HG03457 (cell line): ENCODE results near the gene EHBP1.
A peak's percentile ranks its signal among the peaks of the same experiment; 100 is the strongest.

Experiments
- ATAC-seq: cut with Tn5 transposase; IDR thresholded peaks from one replicate; pipeline ENCODE4 v1.9.1; 2021; ENCODE audit warnings: moderate number of reproducible peaks; ENCODE audit not compliant: unreplicated experiment

EHBP1 gene

DNA sequence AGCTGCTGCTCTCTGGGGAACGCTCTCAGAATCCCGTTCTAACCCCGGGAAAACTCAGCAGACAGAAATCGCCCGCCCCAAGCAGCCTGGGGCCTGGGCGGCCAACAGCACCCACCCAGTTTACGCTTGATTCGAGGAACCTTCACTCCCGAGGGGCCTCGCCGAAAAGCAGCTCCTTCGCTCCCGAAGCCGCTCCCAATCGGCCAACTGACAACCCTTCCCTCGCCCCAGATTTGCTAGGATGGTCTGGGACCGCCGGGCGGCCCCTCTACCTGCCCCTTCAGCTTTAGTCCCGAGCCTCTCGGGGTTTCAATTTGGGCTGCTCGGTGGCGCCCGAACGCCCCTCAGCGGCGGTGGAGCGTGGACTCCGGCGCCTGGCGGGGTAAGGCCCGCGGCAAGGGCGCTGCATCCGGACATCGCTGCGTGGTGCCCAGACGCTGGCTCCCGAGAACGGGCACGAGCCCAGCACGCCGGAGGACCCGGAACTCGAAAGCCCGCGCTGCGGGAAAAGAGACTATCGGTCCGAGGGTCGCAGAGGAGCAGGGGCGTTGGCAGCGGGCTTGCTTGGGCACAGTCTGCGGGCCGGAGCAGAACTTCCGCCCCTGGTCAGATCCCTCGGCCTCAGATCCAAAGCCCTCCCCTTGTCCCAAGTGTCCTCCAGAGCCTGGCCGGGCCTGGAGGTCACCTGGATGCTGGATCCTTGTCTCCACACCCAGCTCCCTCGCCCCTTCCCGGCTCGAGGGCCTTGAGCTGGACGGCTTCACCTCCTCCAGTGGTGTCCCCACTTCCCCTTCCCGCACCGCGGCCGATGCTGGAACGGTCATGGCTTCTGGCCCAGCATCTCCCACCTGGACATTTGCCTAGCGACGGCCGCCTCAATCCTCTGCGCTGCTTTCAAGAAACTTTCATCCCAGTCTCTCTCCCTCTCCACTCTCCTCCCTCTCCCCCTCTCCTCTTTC is 342.1 kb downstream of the EHBP1 start:
- no peak for ATAC-seq

DNA sequence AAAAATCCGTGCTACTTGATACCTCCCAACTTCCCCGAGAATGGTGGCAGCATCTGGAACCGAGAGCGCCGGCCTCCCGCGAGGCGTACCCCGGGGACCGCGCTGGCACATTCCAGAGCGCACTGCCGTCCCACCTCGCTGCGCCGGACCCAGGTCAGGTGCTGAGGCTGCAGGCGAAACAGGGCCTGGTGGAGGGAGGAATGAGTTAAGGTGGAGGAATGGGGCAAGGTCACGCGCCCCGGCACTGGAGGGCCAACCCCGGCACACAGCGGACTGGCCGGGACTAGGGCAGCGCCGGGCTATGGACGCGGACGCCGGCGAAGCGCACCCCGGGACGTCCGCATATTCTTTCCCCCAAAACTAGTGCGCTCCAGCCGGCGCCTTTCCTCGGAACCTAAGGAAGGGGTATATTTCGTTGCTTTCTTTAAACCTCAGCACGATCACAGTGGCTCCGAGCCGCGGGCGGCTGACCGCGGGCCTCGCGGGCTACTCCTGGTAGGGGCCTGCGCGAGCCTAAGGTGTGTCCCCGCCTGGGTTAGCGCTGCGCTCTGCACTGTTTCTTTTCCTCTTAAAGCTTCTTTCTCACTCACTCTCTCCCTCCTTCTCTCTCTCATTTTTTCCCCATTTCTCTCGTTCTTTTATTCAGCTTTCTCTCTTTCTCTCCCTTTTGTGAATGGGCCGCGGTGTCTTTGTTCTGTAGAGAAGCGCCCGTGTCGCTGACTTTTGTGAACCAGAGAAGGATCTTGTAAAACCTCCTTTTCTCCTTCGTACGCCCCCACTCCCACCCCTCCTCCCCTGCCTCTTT is 343.1 kb downstream of the EHBP1 start:
- ATAC-seq, result no peak

DNA sequence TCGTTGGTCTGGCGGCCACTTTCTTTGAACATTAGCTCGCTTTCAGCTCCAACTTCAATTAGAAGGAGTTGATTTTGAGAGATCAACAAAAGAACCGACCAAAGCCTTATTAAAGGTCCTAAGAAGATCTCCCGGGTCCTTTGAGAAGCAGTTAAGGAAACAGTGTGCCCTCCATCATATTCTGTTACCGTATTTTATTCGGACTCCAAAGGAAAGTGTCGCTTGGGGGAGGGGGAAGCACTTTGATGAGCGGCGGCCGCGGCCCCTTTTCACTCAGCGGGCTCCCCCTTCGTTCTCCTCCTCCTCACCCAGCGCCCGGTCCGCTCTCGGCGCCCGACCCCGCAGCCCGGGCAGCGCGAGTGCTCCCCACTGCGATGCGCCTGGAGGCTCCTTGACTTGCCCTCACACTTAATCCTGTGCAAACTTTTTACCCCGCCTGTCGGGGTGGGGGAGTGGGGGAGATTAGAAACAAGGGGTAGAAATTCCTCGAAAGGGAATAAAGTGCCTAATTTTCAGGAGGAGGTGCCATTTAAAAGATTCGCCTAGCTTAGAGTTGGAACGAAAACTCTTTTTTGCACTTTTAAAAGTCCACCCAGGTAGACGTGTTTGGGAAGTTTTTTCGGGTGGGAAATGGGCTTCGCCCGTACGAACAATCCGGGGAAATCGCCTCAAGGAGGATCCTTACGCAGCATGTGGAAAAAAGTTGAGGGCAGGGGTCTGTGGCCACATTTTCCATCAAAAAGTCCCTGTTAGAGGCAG is 343.9 kb downstream of the EHBP1 start:
- no peak for ATAC-seq

GRCh38 chr2:63049970-63050333 is 344.4 kb downstream of the EHBP1 start:
- ATAC-seq, result no peak

DNA sequence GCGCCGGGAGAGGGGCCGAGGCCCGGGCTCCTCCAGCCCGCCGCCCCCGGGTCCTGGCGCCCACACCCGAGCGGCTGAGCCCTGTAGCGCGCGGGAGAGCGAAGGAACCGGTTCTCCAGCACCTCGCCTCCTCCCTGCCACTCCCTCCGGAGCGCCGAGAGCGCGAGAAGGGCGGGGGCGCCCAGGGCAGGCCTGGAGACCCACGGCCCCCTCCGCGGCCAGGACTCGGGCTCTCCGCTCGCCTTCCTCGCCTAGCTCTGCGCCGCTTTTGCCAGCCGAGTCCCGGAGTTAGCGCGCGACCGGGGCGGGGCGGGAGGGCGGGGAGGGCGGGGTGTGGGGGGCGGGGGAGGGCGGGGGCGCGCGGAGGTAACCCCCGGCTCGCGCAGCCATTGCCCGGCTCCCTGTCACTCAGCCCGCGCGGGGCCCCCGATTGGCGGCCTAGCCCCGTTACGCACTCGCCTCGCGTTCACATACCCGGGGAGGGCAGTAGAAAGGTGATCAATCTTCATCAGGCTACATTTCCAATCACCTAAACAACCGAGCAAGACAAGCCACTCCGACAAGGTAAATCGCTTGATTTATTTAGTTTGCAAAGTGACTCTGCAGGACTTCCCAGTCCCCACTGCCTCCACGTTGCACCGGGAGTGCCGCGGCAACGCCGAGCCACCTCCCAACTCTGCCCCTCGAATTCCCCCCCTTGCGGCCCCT is 345.0 kb downstream of the EHBP1 start, which contains the start of gene OTX1:
Gene OTX1, plus strand, starts transcription at position 497 of the 708 bp plus-strand sequence. CDS start 2,161 bp downstream, outside the sequence.
- peak; percentile 76 for ATAC-seq

GRCh38 chr2:63051042-63051794 is 345.7 kb downstream of the EHBP1 start:
- ATAC-seq, result peak; percentile 2

- no peak for ATAC-seq
Measured at GRCh38 chr2:63051795-63052333, 346.4 kb downstream of the EHBP1 start.

GRCh38 chr2:63052411-63053080 is 347.0 kb downstream of the EHBP1 start:
- ATAC-seq, result no peak

- no peak for ATAC-seq
Measured at GRCh38 chr2:63053081-63053888, 347.8 kb downstream of the EHBP1 start.

GRCh38 chr2:63053889-63054602 is 348.5 kb downstream of the EHBP1 start:
- ATAC-seq, result no peak

DNA sequence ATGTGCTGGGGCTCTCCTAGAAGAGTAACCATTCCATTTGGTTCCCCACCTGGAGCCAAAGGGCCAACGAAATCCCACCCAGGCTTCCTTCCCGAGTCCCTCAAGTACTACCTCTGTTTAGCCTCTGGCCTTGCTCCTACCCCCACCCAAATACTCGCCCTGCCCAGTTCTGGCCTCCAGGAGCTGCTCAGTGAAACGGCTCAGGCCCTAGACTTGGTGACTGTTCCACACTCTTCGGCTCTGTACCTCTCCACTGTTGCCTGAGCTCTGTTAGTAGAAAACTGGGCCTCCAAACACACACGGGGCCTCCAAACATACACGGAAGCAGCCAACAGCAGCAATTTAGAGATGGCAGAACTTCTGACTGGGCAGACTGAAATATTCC is 349.3 kb downstream of the EHBP1 start:
- no peak for ATAC-seq

GRCh38 chr2:63055226-63056106 is 350.0 kb downstream of the EHBP1 start:
- no peak for ATAC-seq

DNA sequence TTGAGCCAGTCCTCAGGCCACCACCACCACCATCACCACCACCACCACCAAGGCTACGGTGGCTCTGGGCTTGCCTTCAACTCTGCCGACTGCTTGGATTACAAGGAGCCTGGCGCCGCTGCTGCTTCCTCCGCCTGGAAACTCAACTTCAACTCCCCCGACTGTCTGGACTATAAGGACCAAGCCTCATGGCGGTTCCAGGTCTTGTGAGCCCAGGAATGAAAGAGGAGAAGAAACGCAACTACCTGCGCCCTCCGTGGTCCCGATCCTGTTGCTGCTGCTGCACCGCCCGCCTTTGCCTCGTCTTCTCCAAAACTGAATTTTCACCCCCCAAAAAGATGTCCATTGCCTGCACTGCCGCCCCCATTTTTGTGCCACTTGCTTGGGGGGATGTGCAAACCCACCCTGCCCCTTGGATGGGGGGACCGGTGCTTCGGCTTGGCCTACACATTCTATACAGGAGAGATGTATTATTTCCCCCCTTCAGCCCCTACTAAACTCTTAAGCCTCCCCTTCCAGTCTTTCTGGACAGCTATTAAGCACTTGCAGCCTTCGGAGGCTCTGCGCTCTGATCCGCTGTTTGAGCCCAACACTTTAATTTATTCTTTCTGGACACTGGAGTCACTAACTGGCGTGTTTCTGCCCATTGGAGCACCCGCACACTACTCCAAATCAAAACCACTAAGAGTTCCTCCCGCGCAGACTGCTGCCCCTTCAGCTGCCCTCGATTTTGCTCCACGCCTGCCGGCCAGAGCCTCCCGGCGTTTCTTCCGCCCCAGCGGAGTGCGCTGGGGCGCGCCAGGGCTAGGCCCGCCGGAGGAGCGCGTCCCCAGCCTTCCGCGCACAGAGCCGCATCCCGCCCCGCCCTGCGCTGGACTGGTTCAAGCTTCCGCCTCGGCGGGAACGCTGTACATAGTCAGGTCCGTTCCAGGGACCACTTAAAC is 350.9 kb downstream of the EHBP1 start:
- no peak for ATAC-seq

GRCh38 chr2:63057249-63058143 is 352.0 kb downstream of the EHBP1 start:
- ATAC-seq, result no peak
